HepG2 (cell line): ENCODE results near the gene IL32. TPM values are rescaled to one million over a fixed set of nuclear protein-coding genes. Genes with fewer than 3 reads are reported as not detected.

Source experiments
- ATAC-seq: fragments of 200-7000 bp; cut with Tn5 transposase; 3 replicates; pipeline ENCODE4 v1.9.1; 2020; ENCODE audit warnings: mild to moderate bottlenecking, moderate library complexity
- BruUV-seq: library from RNA; stranded (reverse); fragments of 400-500 nt; replicated peaks from 2 replicates; lab custom pipeline; 2021; lab: Mats Ljungman, UMichigan
- CTCF ChIA-PET: fragments of 300-600 bp; formaldehyde crosslinking; extraction: SDS; loops from one replicate; lab custom pipeline; 2021; ENCODE audit warnings: low total read pairs, inconsistent platforms, low intra/inter-chr PET ratio; lab: Yijun Ruan, JAX
- POLR2A ChIA-PET: fragments of 350-600 bp; sonication (Branson Sonifier 250); formaldehyde crosslinking; loops from one replicate; lab custom pipeline; 2020; ENCODE audit warnings: antibody characterized with exemption, inconsistent platforms; lab: Yijun Ruan, JAX
- DNase-seq: peaks from one replicate; pipeline ENCODE4 v3.0.0-alpha.2; 2015; ENCODE audit warnings: low spot score
- FAIRE-seq: peaks from 3 replicates; lab custom pipeline; 2011; peaks lifted over from hg19 to GRCh38; lab: Jason Lieb, UNC
- H2AFZ ChIP-seq: one replicate; pipeline ENCODE4 v1.6.1; 2011; ENCODE audit warnings: low read length, inconsistent platforms
- H3K27ac ChIP-seq: fragments of 300-600 bp; 3 replicates; pipeline ENCODE4 v1.8.0; 2011; ENCODE audit warnings: mixed run types, mild to moderate bottlenecking, mixed read lengths, low read length, inconsistent platforms; ENCODE audit not compliant: insufficient read depth; ENCODE audit errors: extremely low read length
- H3K27me3 ChIP-seq, 2 experiments: fragments of 200-600 bp in 1 of 2; 2 replicates in 1 of 2; 3 replicates in 1 of 2; pipeline versions ENCODE4 v1.6.0 to v1.8.0; 2011; ENCODE audit warnings: low read length in 2 of 2, mild to moderate bottlenecking in 2 of 2, moderate library complexity in 2 of 2, inconsistent platforms in 1 of 2; ENCODE audit not compliant: insufficient read depth in 2 of 2, control insufficient read depth in 1 of 2
- H3K36me3 ChIP-seq, 2 experiments: fragments of 200-600 bp in 1 of 2; replicated peaks in 1 of 2; 2 replicates in 1 of 2; 3 replicates in 1 of 2; pipeline versions ENCODE4 v1.5.1 to v1.8.0; 2011; ENCODE audit warnings: low read length in 2 of 2, inconsistent platforms in 1 of 2; ENCODE audit not compliant: insufficient read depth in 2 of 2, control insufficient read depth in 1 of 2
- H3K4me1 ChIP-seq: 2 replicates; pipeline ENCODE4 v1.5.1; 2012; ENCODE audit warnings: low read length, inconsistent platforms; ENCODE audit not compliant: insufficient read depth
- H3K4me2 ChIP-seq: 2 replicates; pipeline ENCODE4 v1.6.0; 2011; ENCODE audit warnings: low read depth, low read length, inconsistent platforms
- H3K4me3 ChIP-seq, 3 experiments: fragments of 200-600 bp in 1 of 3; sonication (generic), shearing (Covaris generic) in 1 of 3; replicated peaks in 1 of 3; 2 replicates each; pipeline ENCODE4 v1.5.1; 2011 to 2016; ENCODE audit warnings: low read length in 3 of 3, inconsistent platforms in 2 of 3, low read depth in 2 of 3, mild to moderate bottlenecking in 2 of 3, control low read depth in 1 of 3, mixed read lengths in 1 of 3; ENCODE audit not compliant: insufficient read depth in 1 of 3
- H3K79me2 ChIP-seq: one replicate; pipeline ENCODE4 v1.6.1; 2011; ENCODE audit warnings: low read length, inconsistent platforms; ENCODE audit not compliant: insufficient read depth
- H3K9ac ChIP-seq: 2 replicates; pipeline ENCODE4 v1.6.0; 2011; ENCODE audit warnings: mild to moderate bottlenecking, low read depth, low read length, inconsistent platforms; ENCODE audit not compliant: insufficient read depth
- H3K9me3 ChIP-seq: 2 replicates; pipeline ENCODE4 v1.5.1; 2012; ENCODE audit warnings: mild to moderate bottlenecking, low read length
- H4K20me1 ChIP-seq: 2 replicates; pipeline ENCODE4 v1.6.0; 2011; ENCODE audit warnings: inconsistent platforms, mild to moderate bottlenecking, low read length, moderate library complexity; ENCODE audit not compliant: insufficient read depth
- CHD4 ChIP-seq: fragments of 200-600 bp; sonication (generic); IDR thresholded peaks from 2 replicates; pipeline ENCODE4 v1.7.0; 2017; ENCODE audit warnings: mild to moderate bottlenecking, low read length, borderline replicate concordance
- HMGA1 ChIP-seq: sonication (generic); formaldehyde crosslinking; conservative IDR thresholded peaks from 2 replicates; pipeline ENCODE4 v1.4.0; 2020; ENCODE audit warnings: missing genetic modification reagents
- MBNL3 ChIP-seq: fragments of 250-450 bp; sonication (Bioruptor Pico); conservative IDR thresholded peaks from 2 replicates; pipeline ENCODE4 v1.8.0; 2022; ENCODE audit warnings: mild to moderate bottlenecking, inconsistent platforms
- ZNF354B ChIP-seq: sonication (generic); formaldehyde crosslinking; IDR thresholded peaks from 2 replicates; pipeline ENCODE4 v1.8.0; 2022; ENCODE audit warnings: mild to moderate bottlenecking, missing genetic modification reagents
- ZNF547 ChIP-seq: sonication (generic); formaldehyde crosslinking; IDR thresholded peaks from 2 replicates; pipeline ENCODE4 v1.5.1; 2020; ENCODE audit warnings: mild to moderate bottlenecking, missing genetic modification reagents
- WGBS: methylation state at CpG from one replicate; pipeline ENCODE4 v1.1.6; 2017; ENCODE audit warnings: low lambda C conversion rate; 5-methylcytosine and 5-hydroxymethylcytosine counted together
- in situ Hi-C: cut with HindIII; loops from 2 replicates; pipeline ENCODE4 v1.10.0; 2017; ENCODE audit warnings: low pct_unique_long_range_greater_than_20kb; ENCODE audit not compliant: extremely low pct_ligation_motif_present
- intact Hi-C: fragments of 100-400 bp; cut with micrococcal nuclease; formaldehyde crosslinking; loops from one replicate; pipeline ENCODE4 v1.10.0; 2022; ENCODE audit not compliant: unreplicated experiment
- polyA plus RNA-seq, 8 experiments: library from polyadenylated mRNA; depleted of rRNA in 3 of 8; stranded (reverse) in 7 of 8; unstranded in 1 of 8; fragments of >200 nt; fragmentation: Illumina TruSeq in 4 of 8; extraction: Trizol in 4 of 8; gene quantifications; 2 replicates each; pipeline versions ENCODE4 v1.2.1 to v1.2.3, GENCODE V29; 2011 to 2016; ENCODE audit warnings: low read depth in 4 of 8, missing spikeins in 1 of 8, mixed read lengths in 1 of 8; ENCODE audit not compliant: insufficient read depth in 1 of 8
- total RNA-seq, 5 experiments: library from RNA; depleted of rRNA; stranded (reverse); fragments of >200 nt; fragmentation: Illumina TruSeq; extraction: Trizol; gene quantifications; 2 replicates each; pipeline ENCODE4 v1.2.3, GENCODE V29; 2016; ENCODE audit warnings: low read depth in 1 of 5
- TF ChIP-seq, protein P1 (sequence below): sonication (generic); formaldehyde crosslinking; IDR thresholded peaks from 2 replicates; pipeline ENCODE4 v1.5.0; 2020; ENCODE audit warnings: mild to moderate bottlenecking, missing genetic modification reagents, moderate library complexity
- TF ChIP-seq, protein P2 (sequence below): IDR thresholded peaks from 2 replicates; pipeline ENCODE4 v1.6.1; 2016; ENCODE audit warnings: missing biosample characterization, missing genetic modification reagents, low read depth
- TF ChIP-seq, protein P3 (sequence below): sonication (generic); formaldehyde crosslinking; IDR thresholded peaks from 2 replicates; pipeline ENCODE4 v1.9.0; 2021; ENCODE audit warnings: missing genetic modification reagents, mild to moderate bottlenecking, borderline replicate concordance
- TF ChIP-seq, protein P4 (sequence below): sonication (generic); formaldehyde crosslinking; IDR thresholded peaks from 2 replicates; pipeline ENCODE4 v1.4.0; 2020; ENCODE audit warnings: missing genetic modification reagents
- TF ChIP-seq, protein P5 (sequence below): sonication (generic); formaldehyde crosslinking; conservative IDR thresholded peaks from 2 replicates; pipeline ENCODE4 v1.4.0; 2020; ENCODE audit warnings: missing genetic modification reagents
- TF ChIP-seq, protein P6 (sequence below): sonication (generic); formaldehyde crosslinking; IDR thresholded peaks from 2 replicates; pipeline ENCODE4 v1.5.0; 2020; ENCODE audit warnings: missing genetic modification reagents, mild to moderate bottlenecking, borderline replicate concordance

IL32 gene
- total and polyA plus RNA-seq, 2 of the 13 experiments (the other 11 are each of a cell fraction or from before 2014, with no cell fraction given), result 115 to 165 TPM

DNA sequence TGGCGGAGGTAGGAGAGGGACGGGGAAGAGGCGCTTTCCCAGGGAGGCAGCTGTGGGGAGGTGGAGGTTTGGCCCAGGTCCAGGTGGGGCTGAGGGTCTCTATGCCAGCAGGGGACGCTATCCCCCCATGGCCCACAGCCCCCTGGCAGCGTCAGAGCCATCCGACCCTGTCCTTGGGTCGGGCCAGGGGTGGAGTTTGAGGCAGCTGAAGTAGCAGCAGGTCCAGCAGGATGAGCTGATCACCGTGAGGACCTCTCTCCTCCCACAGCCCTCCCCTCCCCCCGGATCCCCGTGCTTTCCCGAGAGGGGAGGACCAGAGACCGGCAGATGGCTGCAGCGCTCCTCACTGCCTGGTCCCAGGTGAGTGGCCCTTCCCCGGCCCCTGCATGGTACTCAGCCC lies 50.1 kb downstream of the IL32 start (continued):
- TF ChIP-seq, protein P1, sequence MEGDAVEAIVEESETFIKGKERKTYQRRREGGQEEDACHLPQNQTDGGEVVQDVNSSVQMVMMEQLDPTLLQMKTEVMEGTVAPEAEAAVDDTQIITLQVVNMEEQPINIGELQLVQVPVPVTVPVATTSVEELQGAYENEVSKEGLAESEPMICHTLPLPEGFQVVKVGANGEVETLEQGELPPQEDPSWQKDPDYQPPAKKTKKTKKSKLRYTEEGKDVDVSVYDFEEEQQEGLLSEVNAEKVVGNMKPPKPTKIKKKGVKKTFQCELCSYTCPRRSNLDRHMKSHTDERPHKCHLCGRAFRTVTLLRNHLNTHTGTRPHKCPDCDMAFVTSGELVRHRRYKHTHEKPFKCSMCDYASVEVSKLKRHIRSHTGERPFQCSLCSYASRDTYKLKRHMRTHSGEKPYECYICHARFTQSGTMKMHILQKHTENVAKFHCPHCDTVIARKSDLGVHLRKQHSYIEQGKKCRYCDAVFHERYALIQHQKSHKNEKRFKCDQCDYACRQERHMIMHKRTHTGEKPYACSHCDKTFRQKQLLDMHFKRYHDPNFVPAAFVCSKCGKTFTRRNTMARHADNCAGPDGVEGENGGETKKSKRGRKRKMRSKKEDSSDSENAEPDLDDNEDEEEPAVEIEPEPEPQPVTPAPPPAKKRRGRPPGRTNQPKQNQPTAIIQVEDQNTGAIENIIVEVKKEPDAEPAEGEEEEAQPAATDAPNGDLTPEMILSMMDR (CRISPR knock-in tag), result peak; percentile 29; the same call in 1 of the 2 replicates

DNA sequence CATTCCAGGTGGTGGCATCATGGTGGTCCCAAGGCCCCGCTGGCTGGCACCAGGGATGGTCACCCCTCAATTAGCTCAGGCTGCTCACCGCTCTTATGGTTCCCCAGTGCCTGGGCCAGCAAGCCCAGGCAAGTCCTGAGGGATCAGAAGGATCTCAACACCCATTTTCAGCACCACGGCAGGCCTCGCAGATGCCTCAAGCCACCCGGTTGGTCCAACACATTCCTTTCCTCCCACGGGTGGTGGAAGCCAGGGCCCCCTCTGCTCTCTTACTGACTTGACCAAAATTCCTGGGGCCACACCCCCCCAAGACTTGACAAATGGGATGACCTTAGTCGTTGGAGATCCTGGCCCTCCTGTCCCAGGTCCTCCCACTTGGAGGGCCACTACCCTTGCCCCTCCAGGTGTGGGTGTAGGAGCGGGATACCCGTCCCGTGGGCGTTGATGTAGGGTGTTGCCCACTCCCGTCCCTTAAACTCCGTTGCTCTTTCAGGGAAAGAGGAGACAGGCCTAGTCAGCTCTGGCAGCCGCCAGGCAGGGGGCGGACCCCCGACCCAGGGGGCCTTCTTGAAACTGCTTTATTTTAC lies 52.9 kb downstream of the IL32 start:
- intact Hi-C loops (no loop called here), in situ Hi-C loops (no loop called here)
- POLR2A ChIA-PET, result interaction anchor here (1.0 to 1.6 kb wide), 2 partner anchors 12 to 17 kb away, joined by 3 to 11 read pairs; partner anchors contain the start of gene ZNF213
- H3K4me3 ChIP-seq, result no peak overlapping the region
- H3K27me3 ChIP-seq, result no peaks in the 10 kb centered on the region
- ATAC-seq, result no peak
- H3K9ac ChIP-seq, result no peak overlapping the region
- 94% methylated on average over 10 of the region's 16 CpGs for WGBS
- no peak overlapping the region for H2AFZ ChIP-seq
- H3K9me3 ChIP-seq, result no peaks in the 10 kb centered on the region
- H3K36me3 ChIP-seq, result peaks cover 4 to 9% of the 10 kb centered on the region in 2 experiments; a peak in 4 of 5 replicates
- H3K4me2 ChIP-seq, result no peak overlapping the region
- CTCF ChIA-PET, result no interaction called here
- H3K27ac ChIP-seq, result no peak overlapping the region
- no TSS peak for BruUV-seq
- H3K79me2 ChIP-seq, result peaks cover 4% of the 10 kb centered on the region
- no peak for DNase-seq
- no peak for FAIRE-seq
- H4K20me1 ChIP-seq, result no peaks in the 10 kb centered on the region
- H3K4me1 ChIP-seq, result peaks cover 14% of the 10 kb centered on the region
- TF ChIP-seq, protein P2, sequence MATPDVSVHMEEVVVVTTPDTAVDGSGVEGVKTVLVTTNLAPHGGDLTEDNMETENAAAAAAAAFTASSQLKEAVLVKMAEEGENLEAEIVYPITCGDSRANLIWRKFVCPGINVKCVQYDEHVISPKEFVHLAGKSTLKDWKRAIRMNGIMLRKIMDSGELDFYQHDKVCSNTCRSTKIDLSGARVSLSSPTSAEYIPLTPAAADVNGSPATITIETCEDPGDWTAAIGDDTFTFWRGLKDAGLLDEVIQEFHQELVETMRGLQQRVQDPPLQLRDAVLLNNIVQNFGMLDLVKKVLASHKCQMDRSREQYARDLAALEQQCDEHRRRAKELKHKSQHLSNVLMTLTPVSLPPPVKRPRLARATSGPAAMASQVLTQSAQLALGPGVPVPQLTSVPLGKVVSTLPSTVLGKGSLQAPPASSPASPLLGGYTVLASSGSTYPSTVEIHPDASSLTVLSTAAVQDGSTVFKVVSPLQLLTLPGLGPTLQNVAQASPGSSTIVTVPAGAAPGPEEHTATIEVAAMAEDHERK (CRISPR knock-in tag), result no peak
- TF ChIP-seq, protein P3, sequence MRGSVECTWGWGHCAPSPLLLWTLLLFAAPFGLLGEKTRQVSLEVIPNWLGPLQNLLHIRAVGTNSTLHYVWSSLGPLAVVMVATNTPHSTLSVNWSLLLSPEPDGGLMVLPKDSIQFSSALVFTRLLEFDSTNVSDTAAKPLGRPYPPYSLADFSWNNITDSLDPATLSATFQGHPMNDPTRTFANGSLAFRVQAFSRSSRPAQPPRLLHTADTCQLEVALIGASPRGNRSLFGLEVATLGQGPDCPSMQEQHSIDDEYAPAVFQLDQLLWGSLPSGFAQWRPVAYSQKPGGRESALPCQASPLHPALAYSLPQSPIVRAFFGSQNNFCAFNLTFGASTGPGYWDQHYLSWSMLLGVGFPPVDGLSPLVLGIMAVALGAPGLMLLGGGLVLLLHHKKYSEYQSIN (CRISPR knock-in tag), result no peak
- TF ChIP-seq ZNF547 (CRISPR knock-in tag), result no peak
- TF ChIP-seq, protein P4, sequence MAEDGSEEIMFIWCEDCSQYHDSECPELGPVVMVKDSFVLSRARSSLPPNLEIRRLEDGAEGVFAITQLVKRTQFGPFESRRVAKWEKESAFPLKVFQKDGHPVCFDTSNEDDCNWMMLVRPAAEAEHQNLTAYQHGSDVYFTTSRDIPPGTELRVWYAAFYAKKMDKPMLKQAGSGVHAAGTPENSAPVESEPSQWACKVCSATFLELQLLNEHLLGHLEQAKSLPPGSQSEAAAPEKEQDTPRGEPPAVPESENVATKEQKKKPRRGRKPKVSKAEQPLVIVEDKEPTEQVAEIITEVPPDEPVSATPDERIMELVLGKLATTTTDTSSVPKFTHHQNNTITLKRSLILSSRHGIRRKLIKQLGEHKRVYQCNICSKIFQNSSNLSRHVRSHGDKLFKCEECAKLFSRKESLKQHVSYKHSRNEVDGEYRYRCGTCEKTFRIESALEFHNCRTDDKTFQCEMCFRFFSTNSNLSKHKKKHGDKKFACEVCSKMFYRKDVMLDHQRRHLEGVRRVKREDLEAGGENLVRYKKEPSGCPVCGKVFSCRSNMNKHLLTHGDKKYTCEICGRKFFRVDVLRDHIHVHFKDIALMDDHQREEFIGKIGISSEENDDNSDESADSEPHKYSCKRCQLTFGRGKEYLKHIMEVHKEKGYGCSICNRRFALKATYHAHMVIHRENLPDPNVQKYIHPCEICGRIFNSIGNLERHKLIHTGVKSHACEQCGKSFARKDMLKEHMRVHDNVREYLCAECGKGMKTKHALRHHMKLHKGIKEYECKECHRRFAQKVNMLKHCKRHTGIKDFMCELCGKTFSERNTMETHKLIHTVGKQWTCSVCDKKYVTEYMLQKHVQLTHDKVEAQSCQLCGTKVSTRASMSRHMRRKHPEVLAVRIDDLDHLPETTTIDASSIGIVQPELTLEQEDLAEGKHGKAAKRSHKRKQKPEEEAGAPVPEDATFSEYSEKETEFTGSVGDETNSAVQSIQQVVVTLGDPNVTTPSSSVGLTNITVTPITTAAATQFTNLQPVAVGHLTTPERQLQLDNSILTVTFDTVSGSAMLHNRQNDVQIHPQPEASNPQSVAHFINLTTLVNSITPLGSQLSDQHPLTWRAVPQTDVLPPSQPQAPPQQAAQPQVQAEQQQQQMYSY (CRISPR knock-in tag), result no peak
- TF ChIP-seq, protein P5, sequence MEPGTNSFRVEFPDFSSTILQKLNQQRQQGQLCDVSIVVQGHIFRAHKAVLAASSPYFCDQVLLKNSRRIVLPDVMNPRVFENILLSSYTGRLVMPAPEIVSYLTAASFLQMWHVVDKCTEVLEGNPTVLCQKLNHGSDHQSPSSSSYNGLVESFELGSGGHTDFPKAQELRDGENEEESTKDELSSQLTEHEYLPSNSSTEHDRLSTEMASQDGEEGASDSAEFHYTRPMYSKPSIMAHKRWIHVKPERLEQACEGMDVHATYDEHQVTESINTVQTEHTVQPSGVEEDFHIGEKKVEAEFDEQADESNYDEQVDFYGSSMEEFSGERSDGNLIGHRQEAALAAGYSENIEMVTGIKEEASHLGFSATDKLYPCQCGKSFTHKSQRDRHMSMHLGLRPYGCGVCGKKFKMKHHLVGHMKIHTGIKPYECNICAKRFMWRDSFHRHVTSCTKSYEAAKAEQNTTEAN (CRISPR knock-in tag), result no peak
- TF ChIP-seq, protein P6, sequence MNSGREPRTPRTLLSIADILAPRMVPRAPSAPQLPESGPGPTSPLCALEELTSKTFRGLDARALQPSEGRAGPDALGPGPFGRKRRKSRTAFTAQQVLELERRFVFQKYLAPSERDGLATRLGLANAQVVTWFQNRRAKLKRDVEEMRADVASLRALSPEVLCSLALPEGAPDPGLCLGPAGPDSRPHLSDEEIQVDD, result no peak
- TF ChIP-seq CHD4, result no peak
- no peak for TF ChIP-seq HMGA1 (CRISPR knock-in tag)
- no peak for TF ChIP-seq ZNF354B (CRISPR knock-in tag)
- no peak for TF ChIP-seq MBNL3 (CRISPR knock-in tag)
